Endothelial cell of umbilical vein (primary cell): ENCODE data around the gene NAGPA.

ENCODE experiments used
- JUN ChIP-seq: IDR thresholded peaks from 2 replicates; pipeline ENCODE4 v1.6.1; 2011; ENCODE audit warnings: borderline replicate concordance, low read depth; ENCODE audit not compliant: insufficient read length, insufficient read depth
- TF ChIP-seq, protein P1 (sequence below), 2 donors: IDR thresholded peaks; 1 replicate in 1 of 2; 2 replicates in 1 of 2; pipeline ENCODE4 v1.5.1; 2011; ENCODE audit warnings: low read length in 2 of 2, mild to moderate bottlenecking in 2 of 2, moderate library complexity in 2 of 2, control low read depth in 1 of 2, inconsistent platforms in 1 of 2, low read depth in 1 of 2; ENCODE audit not compliant: insufficient read depth in 1 of 2; ENCODE audit errors: extremely low read depth in 1 of 2

DNA sequence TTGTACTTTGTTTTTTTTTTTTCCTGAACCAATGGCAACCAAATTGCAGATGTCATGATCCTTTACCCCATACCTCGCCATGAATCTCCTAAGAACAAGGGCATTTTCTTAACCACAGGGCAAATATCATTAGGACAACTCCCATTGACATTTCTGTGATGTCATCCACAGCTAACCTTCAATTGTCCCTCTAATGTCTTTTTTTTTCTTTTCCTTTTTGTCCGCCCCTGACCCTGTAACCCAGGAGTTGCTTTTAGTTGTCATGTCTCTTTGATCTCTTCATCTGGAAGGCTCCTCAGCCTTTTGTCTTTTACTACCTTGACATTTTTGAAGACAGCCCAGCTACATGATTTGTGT, 410 bp upstream of the NAGPA start:
- TF ChIP-seq JUN = no peak
- TF ChIP-seq, protein P1, sequence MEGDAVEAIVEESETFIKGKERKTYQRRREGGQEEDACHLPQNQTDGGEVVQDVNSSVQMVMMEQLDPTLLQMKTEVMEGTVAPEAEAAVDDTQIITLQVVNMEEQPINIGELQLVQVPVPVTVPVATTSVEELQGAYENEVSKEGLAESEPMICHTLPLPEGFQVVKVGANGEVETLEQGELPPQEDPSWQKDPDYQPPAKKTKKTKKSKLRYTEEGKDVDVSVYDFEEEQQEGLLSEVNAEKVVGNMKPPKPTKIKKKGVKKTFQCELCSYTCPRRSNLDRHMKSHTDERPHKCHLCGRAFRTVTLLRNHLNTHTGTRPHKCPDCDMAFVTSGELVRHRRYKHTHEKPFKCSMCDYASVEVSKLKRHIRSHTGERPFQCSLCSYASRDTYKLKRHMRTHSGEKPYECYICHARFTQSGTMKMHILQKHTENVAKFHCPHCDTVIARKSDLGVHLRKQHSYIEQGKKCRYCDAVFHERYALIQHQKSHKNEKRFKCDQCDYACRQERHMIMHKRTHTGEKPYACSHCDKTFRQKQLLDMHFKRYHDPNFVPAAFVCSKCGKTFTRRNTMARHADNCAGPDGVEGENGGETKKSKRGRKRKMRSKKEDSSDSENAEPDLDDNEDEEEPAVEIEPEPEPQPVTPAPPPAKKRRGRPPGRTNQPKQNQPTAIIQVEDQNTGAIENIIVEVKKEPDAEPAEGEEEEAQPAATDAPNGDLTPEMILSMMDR (IDR thresholded peaks at IDR 0.05; ENCODE audit: extremely low read depth in 1 of 2, insufficient read depth in 1 of 2, low read depth in 1 of 2, low read length in 2 of 2) = no peak
